Activated CD8-positive, alpha-beta memory T cell treated with anti-CD3 and anti-CD28 coated beads, Interleukin-2, amount 50 U/mL, for 24 hours (primary cell): ENCODE data around the gene PRAMEF15.
"Not testable (repeated sequence)": the region's sequence is repeated elsewhere in the genome, so short reads cannot be mapped to it uniquely, and the experiment has no call there.

Experiments used
- DNase-seq: peaks from one replicate; pipeline ENCODE4 v3.0.0-alpha.2; 2020; ENCODE audit errors: extremely low read depth

The PRAMEF15 gene

GRCh38 chr1:13315281-13315680 is at the start of gene PRAMEF15:
Gene PRAMEF15 (plus strand): TSS chr1:13315581. CDS start chr1:13318408, 2,827 bp downstream.
- DNase-seq: not testable (repeated sequence)

- DNase-seq: not testable (repeated sequence)
Measured at GRCh38 chr1:13277016-13277415, 38.4 kb upstream of the PRAMEF15 start.

- not testable (repeated sequence) for DNase-seq
Measured at GRCh38 chr1:13279617-13280016, 35.8 kb upstream of the PRAMEF15 start.

- DNase-seq: not testable (repeated sequence)
Measured at GRCh38 chr1:13285037-13285436, 30.3 kb upstream of the PRAMEF15 start, which contains the start of gene PRAMEF8. Gene PRAMEF8 (minus strand): TSS chr1:13285137. CDS start chr1:13284091, 1,046 bp downstream.

- not testable (repeated sequence) for DNase-seq
Measured at GRCh38 chr1:13289030-13289429, 26.4 kb upstream of the PRAMEF15 start.

- not testable (repeated sequence) for DNase-seq
Measured at GRCh38 chr1:13297216-13297931, 18.0 kb upstream of the PRAMEF15 start.

GRCh38 chr1:13298699-13299098 is 16.7 kb upstream of the PRAMEF15 start:
- not testable (repeated sequence) for DNase-seq

GRCh38 chr1:13302197-13302596 is 13.2 kb upstream of the PRAMEF15 start:
- not testable (repeated sequence) for DNase-seq

- not testable (repeated sequence) for DNase-seq
Measured at GRCh38 chr1:13303239-13303638, 12.1 kb upstream of the PRAMEF15 start, which contains the start of gene PRAMEF33. Gene PRAMEF33 (plus strand): TSS chr1:13303539. CDS start chr1:13305955, 2,416 bp downstream.

GRCh38 chr1:13342496-13342895 is 27.1 kb downstream of the PRAMEF15 start:
- not testable (repeated sequence) for DNase-seq

- DNase-seq: not testable (repeated sequence)
Measured at GRCh38 chr1:13347034-13347433, 31.7 kb downstream of the PRAMEF15 start, which contains the start of gene PRAMEF14. Gene PRAMEF14 (minus strand): TSS chr1:13347134. CDS start chr1:13345314, 1,820 bp downstream.

GRCh38 chr1:13353476-13353875 is 38.1 kb downstream of the PRAMEF15 start:
- DNase-seq: not testable (repeated sequence)

- not testable (repeated sequence) for DNase-seq
Measured at GRCh38 chr1:13354475-13354874, 39.1 kb downstream of the PRAMEF15 start.

- DNase-seq: not testable (repeated sequence)
Measured at GRCh38 chr1:13356774-13357173, 41.4 kb downstream of the PRAMEF15 start.

GRCh38 chr1:13362364-13362763 is 47.0 kb downstream of the PRAMEF15 start:
- not testable (repeated sequence) for DNase-seq

- not testable (repeated sequence) for DNase-seq
Measured at GRCh38 chr1:13364928-13365327, 49.5 kb downstream of the PRAMEF15 start.

GRCh38 chr1:13366536-13366935 is 51.2 kb downstream of the PRAMEF15 start:
- DNase-seq: not testable (repeated sequence)

- not testable (repeated sequence) for DNase-seq
Measured at GRCh38 chr1:13368544-13368943, 53.2 kb downstream of the PRAMEF15 start.
